Measurements from ENCODE around the gene NTN5. TPM values are rescaled to one million over a fixed set of nuclear protein-coding genes. Genes with fewer than 3 reads are reported as not detected.
A peak's percentile ranks its signal among the peaks of the same experiment; 100 is the strongest.
"Not testable (repeated sequence)": the region's sequence is repeated elsewhere in the genome, so short reads cannot be mapped to it uniquely, and the experiment has no call there.

Gene NTN5
- total RNA-seq, 3 donors from 2014 or later (not counting 1 experiment from before 2014, with no cell fraction given), result 1.3 to 3.4 (median 2.1) TPM

- ATAC-seq (peak in 1 of 3 donors; percentile 2), DNase-seq (no peak)
- Histone ChIP-seq H3K27ac (ENCODE audit: low read length) (no peak overlapping the region), H3K9me3 (ENCODE audit: control insufficient read depth, insufficient read depth, low read length) (peaks cover 4% of the 10 kb centered on the region), H3K4me3 (ENCODE audit: low read length) (no peak overlapping the region), H3K36me3 (ENCODE audit: control insufficient read depth, insufficient read depth, low read length) (no peaks in the 10 kb centered on the region), H3K4me1 (ENCODE audit: control insufficient read depth, insufficient read depth, low read length) (peaks cover 21% of the 10 kb centered on the region), H3K27me3 (ENCODE audit: control insufficient read depth, insufficient read depth, low read length) (no peaks in the 10 kb centered on the region)
- Mint-ChIP-seq H3K4me3 (peak overlapping the region; percentile 95), H3K9me3 (peaks cover 0 to 5% of the 10 kb centered on the region in 2 donors), H3K4me1 (peaks cover 17 to 18% of the 10 kb centered on the region in 2 donors), H3K36me3 (no peaks in the 10 kb centered on the region), H3K27ac (peak overlapping the region; percentile 93 to 97), H3K27me3 (ENCODE audit: low read depth in 2 of 2) (no peaks in the 10 kb centered on the region)
- no peak for TF ChIP-seq CTCF (IDR thresholded peaks at IDR 0.05)
- WGBS (ENCODE audit: insufficient coverage), result 49% methylated on average over 12 of the region's 12 CpGs
- intact Hi-C loops (cut with micrococcal nuclease), result no loop called here
Measured at GRCh38 chr19:48720251-48720612, 47.4 kb upstream of the NTN5 start.

GRCh38 chr19:48719263-48720171, 46.7 kb upstream of the NTN5 start, which contains the start of gene MAMSTR:
MAMSTR (minus strand) TSS chr19:48719725; CDS start chr19:48719031, 694 bp downstream.
- ATAC-seq (no peak), DNase-seq (no peak)
- Mint-ChIP-seq H3K36me3 (no peaks in the 10 kb centered on the region), H3K4me3 (peak within 1 kb of the TSS; percentile 95), H3K4me1 (peaks cover 9 to 17% of the 10 kb centered on the region in 2 donors), H3K27ac (peak within 1 kb of the TSS; percentile 93 to 97), H3K9me3 (no peaks in the 10 kb centered on the region), H3K27me3 (ENCODE audit: low read depth in 2 of 2) (no peaks in the 10 kb centered on the region)
- TF ChIP-seq CTCF (IDR thresholded peaks at IDR 0.05), result no peak
- H3K27me3 ChIP-seq (ENCODE audit: control insufficient read depth, insufficient read depth, low read length), result no peaks in the 10 kb centered on the region
- no peaks in the 10 kb centered on the region for H3K9me3 ChIP-seq (ENCODE audit: control insufficient read depth, insufficient read depth, low read length)
- peak within 1 kb of the TSS; percentile 71 for H3K4me3 ChIP-seq (ENCODE audit: low read length)
- peaks cover 26% of the 10 kb centered on the region for H3K4me1 ChIP-seq (ENCODE audit: control insufficient read depth, insufficient read depth, low read length)
- H3K27ac ChIP-seq (ENCODE audit: low read length), result peak within 1 kb of the TSS; percentile 88
- 89% methylated on average over 33 of the region's 33 CpGs for WGBS (ENCODE audit: insufficient coverage)
- H3K36me3 ChIP-seq (ENCODE audit: control insufficient read depth, insufficient read depth, low read length), result no peaks in the 10 kb centered on the region
- intact Hi-C loops (cut with micrococcal nuclease), result no loop called here

- H3K4me3 Mint-ChIP-seq, result no peak overlapping the region
- intact Hi-C loops (cut with micrococcal nuclease), result no loop called here
- TF ChIP-seq CTCF (IDR thresholded peaks at IDR 0.05), result no peak
- ATAC-seq (no peak), DNase-seq (no peak)
- H3K27ac Mint-ChIP-seq, result peak overlapping the region in 1 of 2 donors; percentile 52
- no peak overlapping the region for H3K27ac ChIP-seq (ENCODE audit: low read length)
- H3K9me3 ChIP-seq (ENCODE audit: control insufficient read depth, insufficient read depth, low read length), result no peaks in the 10 kb centered on the region
- no peaks in the 10 kb centered on the region for H3K27me3 Mint-ChIP-seq (ENCODE audit: low read depth in 2 of 2)
- no peaks in the 10 kb centered on the region for H3K9me3 Mint-ChIP-seq
- WGBS (ENCODE audit: insufficient coverage), result 95% methylated on average over 15 of the region's 15 CpGs
- no peaks in the 10 kb centered on the region for H3K27me3 ChIP-seq (ENCODE audit: control insufficient read depth, insufficient read depth, low read length)
- H3K4me1 Mint-ChIP-seq, result peaks cover 9 to 24% of the 10 kb centered on the region in 2 donors
- no peaks in the 10 kb centered on the region for H3K36me3 Mint-ChIP-seq
- H3K4me1 ChIP-seq (ENCODE audit: control insufficient read depth, insufficient read depth, low read length), result peaks cover 28% of the 10 kb centered on the region
- H3K36me3 ChIP-seq (ENCODE audit: control insufficient read depth, insufficient read depth, low read length), result no peaks in the 10 kb centered on the region
- H3K4me3 ChIP-seq (ENCODE audit: low read length), result no peak overlapping the region
Measured at GRCh38 chr19:48718711-48719231, 46.0 kb upstream of the NTN5 start.

GRCh38 chr19:48718106-48718505, 45.3 kb upstream of the NTN5 start:
- intact Hi-C loops (cut with micrococcal nuclease); H3K4me3 Mint-ChIP-seq; ATAC-seq; H3K9me3 Mint-ChIP-seq; H3K36me3 ChIP-seq (ENCODE audit: control insufficient read depth, insufficient read depth, low read length); H3K27me3 ChIP-seq (ENCODE audit: control insufficient read depth, insufficient read depth, low read length); H3K27ac ChIP-seq (ENCODE audit: low read length); H3K27me3 Mint-ChIP-seq (ENCODE audit: low read depth in 2 of 2); DNase-seq; H3K4me3 ChIP-seq (ENCODE audit: low read length); H3K36me3 Mint-ChIP-seq; H3K9me3 ChIP-seq (ENCODE audit: control insufficient read depth, insufficient read depth, low read length); H3K27ac Mint-ChIP-seq: not testable (repeated sequence)
- 95% methylated on average over 13 of the region's 13 CpGs for WGBS (ENCODE audit: insufficient coverage)
- H3K4me1 ChIP-seq (ENCODE audit: control insufficient read depth, insufficient read depth, low read length), result peaks cover 35% of the 10 kb centered on the region
- peaks cover 9 to 31% of the 10 kb centered on the region in 2 donors for H3K4me1 Mint-ChIP-seq
